ENCODE results near the gene CTNNA3. TPM values are rescaled to one million over a fixed set of nuclear protein-coding genes. Genes with fewer than 3 reads are reported as not detected.
"Not testable (repeated sequence)": the region's sequence is repeated elsewhere in the genome, so short reads cannot be mapped to it uniquely, and the experiment has no call there.

CTNNA3 gene
- total RNA-seq, 1 experiment from 2014 or later: not detected

GRCh38 chr10:67587771-67588170, 108.2 kb downstream of the CTNNA3 start:
- H3K4me1 ChIP-seq (ENCODE audit: low read length): no peaks in the 10 kb centered on the region
- H3K36me3 ChIP-seq (ENCODE audit: insufficient read depth, low read length): no peaks in the 10 kb centered on the region
- no peaks in the 10 kb centered on the region for H3K9me2 ChIP-seq (replicated peaks; ENCODE audit: insufficient read depth, low read length)
- H3K27me3 ChIP-seq (ENCODE audit: low read length): no peaks in the 10 kb centered on the region
- H3K4me2 ChIP-seq (ENCODE audit: low read depth, low read length, poor library complexity, severe bottlenecking): no peak overlapping the region
- no peak overlapping the region for H3K9ac ChIP-seq (ENCODE audit: low read length)
- DNase-seq: no peak
- H3K4me3 ChIP-seq (ENCODE audit: low read length): no peak overlapping the region
- no peaks in the 10 kb centered on the region for H4K20me1 ChIP-seq (ENCODE audit: insufficient read depth, low read depth, low read length)
- no peak overlapping the region for H3K27ac ChIP-seq (ENCODE audit: low read length)
- peaks cover 10% of the 10 kb centered on the region; the same call in 1 of the 2 replicates for H3K9me3 ChIP-seq (ENCODE audit: low read length)
- no peaks in the 10 kb centered on the region for H3K79me2 ChIP-seq (ENCODE audit: low read length)
- H2AFZ ChIP-seq (ENCODE audit: low read length): no peak overlapping the region

- H3K36me3 ChIP-seq (ENCODE audit: insufficient read depth, low read length): no peaks in the 10 kb centered on the region
- H2AFZ ChIP-seq (ENCODE audit: low read length): no peak overlapping the region
- no peaks in the 10 kb centered on the region for H4K20me1 ChIP-seq (ENCODE audit: insufficient read depth, low read depth, low read length)
- H3K27me3 ChIP-seq (ENCODE audit: low read length): no peaks in the 10 kb centered on the region
- no peak overlapping the region for H3K9ac ChIP-seq (ENCODE audit: low read length)
- no peaks in the 10 kb centered on the region for H3K9me2 ChIP-seq (replicated peaks; ENCODE audit: insufficient read depth, low read length)
- H3K4me2 ChIP-seq (ENCODE audit: low read depth, low read length, poor library complexity, severe bottlenecking): no peak overlapping the region
- no peak overlapping the region for H3K4me3 ChIP-seq (ENCODE audit: low read length)
- no peak for DNase-seq
- no peaks in the 10 kb centered on the region for H3K9me3 ChIP-seq (ENCODE audit: low read length)
- no peaks in the 10 kb centered on the region for H3K4me1 ChIP-seq (ENCODE audit: low read length)
- H3K79me2 ChIP-seq (ENCODE audit: low read length): no peaks in the 10 kb centered on the region
- H3K27ac ChIP-seq (ENCODE audit: low read length): no peak overlapping the region
Measured at GRCh38 chr10:67575532-67575931, 120.5 kb downstream of the CTNNA3 start.

GRCh38 chr10:67573484-67573883, 122.5 kb downstream of the CTNNA3 start:
- H3K27me3 ChIP-seq (ENCODE audit: low read length): no peaks in the 10 kb centered on the region
- H4K20me1 ChIP-seq (ENCODE audit: insufficient read depth, low read depth, low read length): no peaks in the 10 kb centered on the region
- H3K79me2 ChIP-seq (ENCODE audit: low read length): no peaks in the 10 kb centered on the region
- no peak overlapping the region for H3K27ac ChIP-seq (ENCODE audit: low read length)
- H3K4me2 ChIP-seq (ENCODE audit: low read depth, low read length, poor library complexity, severe bottlenecking): no peak overlapping the region
- H3K9ac ChIP-seq (ENCODE audit: low read length): no peak overlapping the region
- H3K36me3 ChIP-seq (ENCODE audit: insufficient read depth, low read length): no peaks in the 10 kb centered on the region
- H3K9me3 ChIP-seq (ENCODE audit: low read length): no peaks in the 10 kb centered on the region
- H2AFZ ChIP-seq (ENCODE audit: low read length): no peak overlapping the region
- no peak for DNase-seq
- no peak overlapping the region for H3K4me3 ChIP-seq (ENCODE audit: low read length)
- no peaks in the 10 kb centered on the region for H3K4me1 ChIP-seq (ENCODE audit: low read length)
- H3K9me2 ChIP-seq (replicated peaks; ENCODE audit: insufficient read depth, low read length): no peaks in the 10 kb centered on the region

GRCh38 chr10:67571503-67571902, 124.5 kb downstream of the CTNNA3 start:
- Histone ChIP-seq H3K9me2 (replicated peaks; ENCODE audit: insufficient read depth, low read length) (no peaks in the 10 kb centered on the region), H3K4me3 (ENCODE audit: low read length) (no peak overlapping the region), H3K9ac (ENCODE audit: low read length) (no peak overlapping the region), H3K4me2 (ENCODE audit: low read depth, low read length, poor library complexity, severe bottlenecking) (no peak overlapping the region), H3K36me3 (ENCODE audit: insufficient read depth, low read length) (no peaks in the 10 kb centered on the region), H3K4me1 (ENCODE audit: low read length) (no peaks in the 10 kb centered on the region), H3K27me3 (ENCODE audit: low read length) (no peaks in the 10 kb centered on the region), H4K20me1 (ENCODE audit: insufficient read depth, low read depth, low read length) (no peaks in the 10 kb centered on the region), H3K9me3 (ENCODE audit: low read length) (no peaks in the 10 kb centered on the region), H2AFZ (ENCODE audit: low read length) (no peak overlapping the region), H3K79me2 (ENCODE audit: low read length) (no peaks in the 10 kb centered on the region), H3K27ac (ENCODE audit: low read length) (no peak overlapping the region)
- DNase-seq: no peak

- H3K9ac ChIP-seq (ENCODE audit: low read length); H3K4me1 ChIP-seq (ENCODE audit: low read length); H3K4me3 ChIP-seq (ENCODE audit: low read length); H3K9me2 ChIP-seq (replicated peaks; ENCODE audit: insufficient read depth, low read length); H3K36me3 ChIP-seq (ENCODE audit: insufficient read depth, low read length); H3K79me2 ChIP-seq (ENCODE audit: low read length); H3K27ac ChIP-seq (ENCODE audit: low read length); H4K20me1 ChIP-seq (ENCODE audit: insufficient read depth, low read depth, low read length); H3K27me3 ChIP-seq (ENCODE audit: low read length); DNase-seq; H3K4me2 ChIP-seq (ENCODE audit: low read depth, low read length, poor library complexity, severe bottlenecking); H2AFZ ChIP-seq (ENCODE audit: low read length); H3K9me3 ChIP-seq (ENCODE audit: low read length): not testable (repeated sequence)
Measured at GRCh38 chr10:67558311-67558710, 137.7 kb downstream of the CTNNA3 start.

- H3K9me2 ChIP-seq (replicated peaks; ENCODE audit: insufficient read depth, low read length): no peaks in the 10 kb centered on the region
- no peak for DNase-seq
Measured at GRCh38 chr10:67553254-67553653, 142.7 kb downstream of the CTNNA3 start.

GRCh38 chr10:67550838-67551402, 145.1 kb downstream of the CTNNA3 start:
- no peak for DNase-seq
- Histone ChIP-seq H3K79me2 (ENCODE audit: low read length) (no peaks in the 10 kb centered on the region), H3K27ac (ENCODE audit: low read length) (no peak overlapping the region), H3K4me3 (ENCODE audit: low read length) (no peak overlapping the region), H4K20me1 (ENCODE audit: insufficient read depth, low read depth, low read length) (no peaks in the 10 kb centered on the region), H3K9me3 (ENCODE audit: low read length) (no peaks in the 10 kb centered on the region), H3K27me3 (ENCODE audit: low read length) (0 out of 2 replicates have a peak, but pooled peaks cover 4% of the 10 kb centered on the region), H3K4me1 (ENCODE audit: low read length) (no peaks in the 10 kb centered on the region), H3K4me2 (ENCODE audit: low read depth, low read length, poor library complexity, severe bottlenecking) (no peak overlapping the region), H3K36me3 (ENCODE audit: insufficient read depth, low read length) (no peaks in the 10 kb centered on the region), H2AFZ (ENCODE audit: low read length) (no peak overlapping the region), H3K9me2 (replicated peaks; ENCODE audit: insufficient read depth, low read length) (no peaks in the 10 kb centered on the region), H3K9ac (ENCODE audit: low read length) (no peak overlapping the region)

More at GRCh38 chr10:67553254-67553653, 142.7 kb downstream of the CTNNA3 start:
- H3K4me1 ChIP-seq (ENCODE audit: low read length): no peaks in the 10 kb centered on the region
- no peaks in the 10 kb centered on the region for H4K20me1 ChIP-seq (ENCODE audit: insufficient read depth, low read depth, low read length)
- no peak overlapping the region for H3K27ac ChIP-seq (ENCODE audit: low read length)
- no peaks in the 10 kb centered on the region for H3K9me3 ChIP-seq (ENCODE audit: low read length)
- H3K4me2 ChIP-seq (ENCODE audit: low read depth, low read length, poor library complexity, severe bottlenecking): no peak overlapping the region
- H3K79me2 ChIP-seq (ENCODE audit: low read length): no peaks in the 10 kb centered on the region
- H3K36me3 ChIP-seq (ENCODE audit: insufficient read depth, low read length): no peaks in the 10 kb centered on the region
- H2AFZ ChIP-seq (ENCODE audit: low read length): no peak overlapping the region
- H3K4me3 ChIP-seq (ENCODE audit: low read length): no peak overlapping the region
- H3K27me3 ChIP-seq (ENCODE audit: low read length): 0 out of 2 replicates have a peak, but pooled peaks cover under 1% of the 10 kb centered on the region
- H3K9ac ChIP-seq (ENCODE audit: low read length): no peak overlapping the region

- H3K4me2 ChIP-seq (ENCODE audit: low read depth, low read length, poor library complexity, severe bottlenecking): no peak overlapping the region
- no peaks in the 10 kb centered on the region for H3K9me3 ChIP-seq (ENCODE audit: low read length)
- H3K4me3 ChIP-seq (ENCODE audit: low read length): no peak overlapping the region
- H3K9ac ChIP-seq (ENCODE audit: low read length): no peak overlapping the region
- no peaks in the 10 kb centered on the region for H3K9me2 ChIP-seq (replicated peaks; ENCODE audit: insufficient read depth, low read length)
- no peak for DNase-seq
- H3K27me3 ChIP-seq (ENCODE audit: low read length): 0 out of 2 replicates have a peak, but pooled peaks cover 4% of the 10 kb centered on the region
- H2AFZ ChIP-seq (ENCODE audit: low read length): no peak overlapping the region
- no peaks in the 10 kb centered on the region for H3K4me1 ChIP-seq (ENCODE audit: low read length)
- no peak overlapping the region for H3K27ac ChIP-seq (ENCODE audit: low read length)
- H3K36me3 ChIP-seq (ENCODE audit: insufficient read depth, low read length): no peaks in the 10 kb centered on the region
- H4K20me1 ChIP-seq (ENCODE audit: insufficient read depth, low read depth, low read length): no peaks in the 10 kb centered on the region
- H3K79me2 ChIP-seq (ENCODE audit: low read length): no peaks in the 10 kb centered on the region
Measured at GRCh38 chr10:67550046-67550445, 145.9 kb downstream of the CTNNA3 start.

Measured in Karpas-422 (cell line).